GM21576 (cell line): ENCODE measurements around the gene CTSS.
A peak's percentile ranks its signal among the peaks of the same experiment; 100 is the strongest.
"Not testable (repeated sequence)": the region's sequence is repeated elsewhere in the genome, so short reads cannot be mapped to it uniquely, and the experiment has no call there.

Source experiments
- ATAC-seq: cut with Tn5 transposase; IDR thresholded peaks from one replicate; pipeline ENCODE4 v1.9.1; 2021; ENCODE audit warnings: mild to moderate bottlenecking, moderate library complexity; ENCODE audit not compliant: unreplicated experiment

Gene CTSS

GRCh38 chr1:150765296-150765976 lies at the start of gene CTSS:
TSS of gene CTSS (minus strand) at chr1:150765778. CDS start at chr1:150764763, 1,015 bp downstream.
- ATAC-seq = peak; percentile 62

- ATAC-seq = no peak
Measured at GRCh38 chr1:150813028-150813707, 47.6 kb upstream of the CTSS start.

GRCh38 chr1:150810958-150811659 lies 45.5 kb upstream of the CTSS start:
- no peak for ATAC-seq

GRCh38 chr1:150809651-150810050 lies 44.1 kb upstream of the CTSS start:
- ATAC-seq = no peak

GRCh38 chr1:150808846-150809245 lies 43.3 kb upstream of the CTSS start:
- no peak for ATAC-seq

- ATAC-seq = no peak
Measured at GRCh38 chr1:150808121-150808520, 42.5 kb upstream of the CTSS start, which contains the start of gene CTSK. TSS of gene CTSK (minus strand) at chr1:150808260. CDS start at chr1:150806805, 1,455 bp downstream.

GRCh38 chr1:150807249-150808023 lies 41.9 kb upstream of the CTSS start:
- no peak for ATAC-seq

GRCh38 chr1:150805899-150806298 lies 40.3 kb upstream of the CTSS start:
- ATAC-seq = no peak

- no peak for ATAC-seq
Measured at GRCh38 chr1:150804671-150805070, 39.1 kb upstream of the CTSS start.

- no peak for ATAC-seq
Measured at GRCh38 chr1:150799089-150799488, 33.5 kb upstream of the CTSS start.

- ATAC-seq = no peak
Measured at GRCh38 chr1:150798525-150798924, 32.9 kb upstream of the CTSS start.

GRCh38 chr1:150796374-150796773 lies 30.8 kb upstream of the CTSS start:
- ATAC-seq = no peak

GRCh38 chr1:150793778-150794177 lies 28.2 kb upstream of the CTSS start:
- ATAC-seq = not testable (repeated sequence)

GRCh38 chr1:150793221-150793620 lies 27.6 kb upstream of the CTSS start:
- ATAC-seq = no peak

GRCh38 chr1:150791585-150791984 lies 26.0 kb upstream of the CTSS start:
- ATAC-seq = no peak

GRCh38 chr1:150789396-150789795 lies 23.8 kb upstream of the CTSS start:
- no peak for ATAC-seq

GRCh38 chr1:150788946-150789345 lies 23.4 kb upstream of the CTSS start:
- ATAC-seq = no peak

GRCh38 chr1:150787455-150787854 lies 21.9 kb upstream of the CTSS start:
- no peak for ATAC-seq

GRCh38 chr1:150780510-150780909 lies 14.9 kb upstream of the CTSS start:
- ATAC-seq = no peak

GRCh38 chr1:150778409-150778808 lies 12.8 kb upstream of the CTSS start:
- no peak for ATAC-seq

GRCh38 chr1:150777544-150777943 lies 12.0 kb upstream of the CTSS start:
- no peak for ATAC-seq
